HG02759 (cell line): ENCODE measurements around the gene ALG12.
"Not testable (repeated sequence)": the region's sequence is repeated elsewhere in the genome, so short reads cannot be mapped to it uniquely, and the experiment has no call there.

Source experiments
- ATAC-seq: cut with Tn5 transposase; IDR thresholded peaks from one replicate; pipeline ENCODE4 v1.9.1; 2021; ENCODE audit warnings: mild to moderate bottlenecking, moderate library complexity; ENCODE audit not compliant: unreplicated experiment

Gene ALG12

GRCh38 chr22:49869086-49869830, 49.0 kb downstream of the ALG12 start:
- no peak for ATAC-seq

DNA sequence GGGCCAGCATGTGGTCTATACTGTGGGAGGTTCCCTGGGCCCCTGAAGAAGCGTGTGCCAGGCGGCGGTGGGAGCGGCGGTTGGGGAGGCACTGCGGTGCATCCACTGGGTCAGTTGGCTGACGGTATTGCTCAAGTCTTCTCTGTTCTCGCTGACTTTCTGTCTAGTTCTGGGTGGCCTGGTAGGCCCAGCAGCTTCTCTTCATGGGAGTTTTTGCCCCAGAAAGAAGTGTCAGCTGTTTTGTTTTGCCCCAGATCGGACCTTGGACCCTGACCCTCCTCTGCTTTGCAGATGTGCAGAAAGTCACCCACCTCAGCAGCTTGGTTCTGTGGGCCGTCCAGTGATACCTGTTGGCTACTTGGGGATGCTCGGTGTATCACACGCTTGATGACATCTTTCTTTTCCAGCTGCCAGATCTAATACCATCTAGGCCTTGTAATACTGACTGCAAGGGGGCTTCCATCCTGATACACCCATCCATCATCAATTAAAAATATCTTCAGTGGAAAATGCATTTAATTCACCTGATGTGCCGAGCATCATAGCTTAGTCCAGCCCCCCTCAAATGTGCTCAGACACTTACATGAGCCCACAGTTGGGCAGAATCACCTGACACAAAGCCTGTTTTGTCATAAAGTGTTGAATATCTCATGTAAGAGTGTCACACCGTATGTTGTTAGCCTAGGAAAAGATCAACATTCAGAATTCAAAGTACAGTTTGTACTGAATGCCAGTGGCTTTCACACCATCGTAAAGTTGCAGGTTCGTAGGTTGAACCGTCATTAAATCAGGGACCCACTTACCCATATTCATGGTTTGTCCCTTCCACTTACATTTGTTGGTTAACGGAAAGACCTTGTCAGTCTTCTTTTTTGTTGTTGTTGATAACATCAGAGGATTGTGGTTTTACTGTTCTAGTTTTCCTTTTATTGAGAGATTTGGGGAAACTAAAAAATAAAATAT, 50.7 kb downstream of the ALG12 start:
- no peak for ATAC-seq

- ATAC-seq: no peak
Measured at GRCh38 chr22:49866646-49867045, 51.6 kb downstream of the ALG12 start.

DNA sequence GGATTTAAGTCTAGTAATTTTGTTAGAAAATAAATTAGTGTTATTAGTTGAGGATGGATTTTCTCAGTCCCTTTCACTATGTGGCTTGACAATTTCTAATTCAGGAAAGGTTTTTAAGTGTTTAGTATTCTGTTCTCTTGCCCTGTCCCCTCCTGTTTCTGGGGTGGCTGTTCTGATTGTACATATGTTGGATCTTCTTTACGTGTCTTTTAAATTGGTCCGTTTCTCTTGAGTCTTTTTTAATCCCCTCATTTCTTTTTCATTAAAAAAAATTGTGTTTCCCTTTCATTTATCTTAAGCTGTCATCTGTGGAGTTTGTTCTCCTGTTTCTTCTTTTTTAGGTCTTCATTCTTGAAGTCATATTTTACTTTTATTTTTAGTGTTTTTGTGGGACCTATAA, 52.1 kb downstream of the ALG12 start:
- ATAC-seq: no peak

- no peak for ATAC-seq
Measured at GRCh38 chr22:49865156-49865555, 53.1 kb downstream of the ALG12 start.

DNA sequence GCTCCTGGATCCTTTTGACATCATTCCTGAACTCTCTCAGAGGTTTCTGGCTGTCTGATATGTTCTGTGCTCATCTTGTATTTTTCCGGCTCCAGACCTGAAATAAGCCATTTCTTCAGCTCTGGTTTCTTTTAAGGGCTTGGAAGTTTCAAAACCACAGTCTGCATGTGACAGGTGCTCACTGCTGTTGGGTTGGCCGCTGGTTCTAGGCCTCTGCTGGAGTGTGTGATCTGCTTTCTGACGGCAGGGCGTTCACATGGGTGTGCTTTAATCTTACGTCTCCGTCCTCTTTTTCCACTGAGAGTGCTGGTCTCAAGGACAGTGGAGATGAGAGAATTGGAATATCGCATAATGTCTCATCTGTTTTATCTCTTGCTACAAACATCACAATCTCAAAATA, 54.3 kb downstream of the ALG12 start:
- no peak for ATAC-seq

DNA sequence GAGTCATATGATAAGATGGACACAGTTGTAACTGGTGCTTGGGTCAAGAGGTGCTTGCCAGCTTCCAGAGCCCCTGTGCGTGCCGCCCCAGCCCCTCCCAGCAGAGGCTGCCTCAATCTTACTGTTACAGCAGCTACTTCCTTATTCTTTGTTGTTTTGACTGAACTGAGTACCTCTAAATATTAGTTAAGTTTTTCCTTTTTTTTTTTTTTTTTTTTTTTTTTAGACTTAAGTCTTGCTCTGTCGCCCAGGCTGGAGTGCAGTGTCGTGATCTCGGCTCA, 55.8 kb downstream of the ALG12 start:
- ATAC-seq: no peak

GRCh38 chr22:49861642-49862495, 56.4 kb downstream of the ALG12 start:
- no peak for ATAC-seq

DNA sequence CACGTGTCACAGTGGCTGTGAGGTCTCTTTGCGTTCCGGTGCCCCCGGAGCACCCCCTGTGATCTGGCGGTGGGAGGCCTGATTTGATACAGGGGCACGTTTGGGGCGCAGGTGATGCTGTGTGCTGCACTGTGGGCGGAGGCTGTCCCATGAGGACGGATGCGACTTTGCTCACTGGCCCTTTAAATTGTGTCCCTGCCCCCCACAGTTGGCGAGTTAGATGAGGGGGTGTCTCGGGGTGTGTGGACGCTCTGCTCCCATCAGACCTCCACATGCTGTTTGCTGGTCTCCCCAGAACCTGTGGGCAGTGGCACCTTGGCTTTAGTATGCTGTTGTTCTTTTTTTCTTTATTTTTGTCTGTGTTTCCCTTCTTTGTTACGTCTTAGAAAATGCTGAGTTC, 59.4 kb downstream of the ALG12 start:
- ATAC-seq: no peak

- ATAC-seq: no peak
Measured at GRCh38 chr22:49856766-49857618, 61.2 kb downstream of the ALG12 start.

DNA sequence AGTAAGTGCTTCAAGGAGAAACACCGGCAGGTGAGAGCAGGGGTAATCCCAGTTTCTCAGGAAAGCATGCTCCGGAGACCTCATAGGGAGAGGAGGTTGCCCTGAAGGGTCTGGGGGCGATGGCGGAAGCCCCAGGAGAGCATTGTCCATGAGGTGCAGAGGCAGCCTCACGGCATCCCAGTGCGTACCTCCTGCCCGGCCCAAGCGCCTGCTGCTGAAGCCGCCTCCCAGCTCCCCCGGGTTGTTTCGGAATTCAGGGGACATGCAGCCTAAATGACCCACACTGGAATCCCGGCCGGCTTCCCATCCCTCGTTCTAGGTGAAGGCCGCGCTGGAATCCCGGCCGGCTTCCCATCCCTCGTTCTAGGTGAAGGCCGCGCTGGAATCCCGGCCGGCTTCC, 61.9 kb downstream of the ALG12 start:
- ATAC-seq: no peak

DNA sequence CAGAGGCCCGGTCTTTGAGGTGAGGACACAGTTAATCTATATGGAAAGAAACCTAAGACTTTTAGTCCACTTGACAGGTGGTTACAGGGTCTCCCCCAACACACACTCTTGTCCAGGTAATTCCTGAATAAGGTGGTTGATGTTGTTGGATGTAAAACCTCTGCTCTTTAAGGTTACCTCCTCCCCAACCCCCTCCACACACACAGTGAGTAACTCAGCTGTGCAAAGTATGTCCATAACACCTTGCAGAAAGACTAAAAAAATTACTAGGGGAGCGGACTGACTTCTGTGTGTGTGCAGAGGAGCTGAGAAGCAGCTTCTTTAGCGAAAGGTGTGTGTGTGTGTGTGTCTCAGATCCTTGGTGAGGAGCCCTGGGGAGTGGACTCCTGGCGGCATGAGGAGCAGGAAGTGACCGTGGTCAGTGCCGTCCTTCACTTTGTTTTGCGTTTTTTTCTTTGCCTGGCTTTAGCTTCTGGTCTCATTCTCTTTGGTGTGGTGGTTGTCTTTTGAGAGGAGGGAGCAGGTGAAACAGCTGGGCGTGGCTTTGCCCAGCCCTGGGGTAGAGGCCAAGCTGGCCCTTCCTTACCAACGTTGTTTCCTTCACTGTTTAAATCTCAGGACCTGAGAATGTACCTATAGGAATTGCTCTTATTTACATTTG, 62.9 kb downstream of the ALG12 start:
- no peak for ATAC-seq

DNA sequence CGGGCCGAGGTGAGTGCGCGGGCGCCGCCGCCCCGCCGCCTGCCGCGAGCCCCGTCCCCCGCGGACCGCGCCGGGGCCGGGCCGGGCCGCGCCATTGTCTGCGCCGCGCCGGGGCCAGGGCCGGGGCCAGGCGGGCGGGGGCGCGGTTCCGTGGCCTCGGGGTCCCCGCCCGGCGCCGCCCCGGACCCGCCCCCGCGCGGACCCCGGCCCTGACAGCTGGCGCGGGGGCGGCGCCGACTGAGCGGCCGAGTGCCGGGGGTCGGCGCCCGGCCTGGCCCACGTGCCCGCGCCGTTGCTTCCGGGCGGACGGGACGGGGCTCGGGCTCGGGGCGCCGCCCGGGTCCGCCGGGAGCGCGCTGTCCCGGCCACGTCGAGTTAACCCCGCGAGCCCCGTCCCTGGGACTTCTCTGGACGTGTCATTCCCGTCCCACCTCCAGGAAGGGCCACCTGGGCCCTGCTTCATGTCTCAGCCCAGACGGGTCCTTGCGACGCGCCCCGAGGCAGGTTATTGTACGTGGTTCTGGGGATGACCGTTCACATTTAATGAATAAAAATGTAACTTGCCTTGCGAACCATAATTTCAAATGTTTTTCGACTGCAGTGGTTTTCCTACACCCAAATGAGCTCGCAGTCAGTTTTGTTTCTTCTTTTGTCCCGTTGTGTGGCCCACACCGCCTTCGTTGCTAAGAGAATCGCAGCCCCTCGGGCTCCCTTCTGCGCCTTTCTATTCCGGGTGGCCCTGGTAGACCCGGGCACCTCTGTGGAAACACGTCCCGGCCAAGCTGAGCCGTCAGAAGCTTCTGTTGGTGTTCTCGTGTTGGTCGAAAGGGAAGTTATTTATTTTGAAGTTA, 64.0 kb downstream of the ALG12 start:
- peak; percentile 28 for ATAC-seq

GRCh38 chr22:49852898-49853894, 65.0 kb downstream of the ALG12 start, which contains the start of gene ZBED4:
Gene ZBED4 (plus strand): TSS chr22:49853844. CDS start chr22:49883663, 29,819 bp downstream.
- peak; percentile 80 for ATAC-seq

- not testable (repeated sequence) for ATAC-seq
Measured at GRCh38 chr22:49852568-49852897, 65.7 kb downstream of the ALG12 start.

GRCh38 chr22:49850959-49851802, 67.1 kb downstream of the ALG12 start:
- ATAC-seq: no peak
